Endothelial cell of hepatic sinusoid (primary cell): ENCODE measurements around the gene HMG20B.
"Not testable (repeated sequence)": the region's sequence is repeated elsewhere in the genome, so short reads cannot be mapped to it uniquely, and the experiment has no call there.

Source experiments
- in situ Hi-C: cut with HindIII; loops from 2 replicates; pipeline ENCODE4 v1.10.0; 2017; ENCODE audit warnings: low sequenced_read_pairs

The HMG20B gene

GRCh38 chr19:3572855-3573161 is at the start of gene HMG20B:
HMG20B (plus strand) TSS chr19:3572944; CDS start chr19:3573310, 366 bp downstream.
- in situ Hi-C loops, result no loop called here

GRCh38 chr19:3523361-3524077 is 49.2 kb upstream of the HMG20B start:
- in situ Hi-C loops, result no loop called here

GRCh38 chr19:3524078-3524842 is 48.5 kb upstream of the HMG20B start:
- in situ Hi-C loops, result no loop called here

GRCh38 chr19:3524904-3525451 is 47.8 kb upstream of the HMG20B start:
- in situ Hi-C loops, result no loop called here

- in situ Hi-C loops, result no loop called here
Observed at GRCh38 chr19:3526507-3527237, 46.1 kb upstream of the HMG20B start.

- in situ Hi-C loops, result no loop called here
Observed at GRCh38 chr19:3527238-3527910, 45.4 kb upstream of the HMG20B start.

- in situ Hi-C loops, result no loop called here
Observed at GRCh38 chr19:3528080-3528479, 44.7 kb upstream of the HMG20B start.

- in situ Hi-C loops, result no loop called here
Observed at GRCh38 chr19:3528539-3529211, 44.1 kb upstream of the HMG20B start.

GRCh38 chr19:3529299-3529698 is 43.4 kb upstream of the HMG20B start:
- in situ Hi-C loops, result not testable (repeated sequence)

GRCh38 chr19:3530389-3530788 is 42.4 kb upstream of the HMG20B start:
- in situ Hi-C loops, result no loop called here

- in situ Hi-C loops, result no loop called here
Observed at GRCh38 chr19:3531716-3532115, 41.0 kb upstream of the HMG20B start.

GRCh38 chr19:3532154-3532786 is 40.5 kb upstream of the HMG20B start:
- in situ Hi-C loops, result no loop called here

- in situ Hi-C loops, result no loop called here
Observed at GRCh38 chr19:3533033-3533432, 39.7 kb upstream of the HMG20B start.

- in situ Hi-C loops, result no loop called here
Observed at GRCh38 chr19:3533563-3534216, 39.1 kb upstream of the HMG20B start.

- in situ Hi-C loops, result loop anchor here (5.0 kb wide), 2 partner anchors 43 to 93 kb away; partner anchors contain the start of gene CACTIN
Observed at GRCh38 chr19:3534375-3535234, 38.1 kb upstream of the HMG20B start.

GRCh38 chr19:3535235-3535535 is 37.6 kb upstream of the HMG20B start:
- in situ Hi-C loops, result loop anchor here (5.0 kb wide), 2 partner anchors 42 to 92 kb away; partner anchors contain the start of gene CACTIN

- in situ Hi-C loops, result loop anchor here (5.0 kb wide), 2 partner anchors 42 to 92 kb away; partner anchors contain the start of gene CACTIN
Observed at GRCh38 chr19:3535563-3535965, 37.2 kb upstream of the HMG20B start.

GRCh38 chr19:3535981-3536380 is 36.8 kb upstream of the HMG20B start:
- in situ Hi-C loops, result loop anchor here (5.0 kb wide), 2 partner anchors 41 to 91 kb away; partner anchors contain the start of gene CACTIN
